ENCODE data around the gene OMA1.

OMA1 gene

DNA sequence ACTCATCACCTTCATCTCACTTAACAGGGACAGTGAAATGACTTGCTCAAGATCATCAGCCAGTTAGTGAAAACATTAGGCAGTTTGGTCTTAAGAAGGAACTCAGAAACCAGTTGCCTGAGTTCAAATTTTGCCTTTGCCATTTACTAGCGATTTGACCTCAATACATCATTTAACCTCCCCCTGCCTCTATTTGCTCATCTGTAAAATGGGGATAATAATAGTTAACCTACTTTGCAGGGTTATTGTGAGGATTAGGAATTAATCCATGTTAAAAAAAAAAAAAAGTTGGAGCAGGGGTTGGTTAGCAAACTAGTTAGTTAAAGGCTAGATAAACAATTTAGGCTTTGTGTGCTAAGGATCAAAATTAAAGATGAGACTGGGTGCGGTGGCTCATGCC lies 41.1 kb upstream of the OMA1 start:
- no peak overlapping the region for H2AFZ ChIP-seq (ENCODE audit: low read length)
- no peak for DNase-seq
- H3K9ac ChIP-seq (ENCODE audit: low read length) = no peak overlapping the region
- no peaks in the 10 kb centered on the region for H3K9me2 ChIP-seq (replicated peaks; ENCODE audit: insufficient read depth, low read length)
- H3K9me3 ChIP-seq (replicated peaks; ENCODE audit: insufficient read depth, low read length) = no peaks in the 10 kb centered on the region
- no peaks in the 10 kb centered on the region for H3K79me2 ChIP-seq (ENCODE audit: low read length)
- no peak overlapping the region for H3K4me2 ChIP-seq (ENCODE audit: low read depth, low read length)
- H3K4me1 ChIP-seq (ENCODE audit: low read length) = peaks cover 12% of the 10 kb centered on the region; the same call in 1 of the 2 replicates
- no peaks in the 10 kb centered on the region for H3F3A ChIP-seq (ENCODE audit: insufficient read depth, low read length)
- H3K27me3 ChIP-seq (replicated peaks; ENCODE audit: insufficient read depth, low read length) = no peaks in the 10 kb centered on the region
- no peak overlapping the region for H3K27ac ChIP-seq (ENCODE audit: low read length)
- H4K20me1 ChIP-seq (ENCODE audit: insufficient read depth, low read length) = no peaks in the 10 kb centered on the region
- TF ChIP-seq EZH2 (optimal IDR thresholded peaks at IDR 0.05; ENCODE audit: low read depth, low read length) = no peak
- H3K36me3 ChIP-seq (replicated peaks; ENCODE audit: insufficient read depth, low read length) = no peaks in the 10 kb centered on the region
- H3K4me3 ChIP-seq (ENCODE audit: low read length) = no peak overlapping the region

DNA sequence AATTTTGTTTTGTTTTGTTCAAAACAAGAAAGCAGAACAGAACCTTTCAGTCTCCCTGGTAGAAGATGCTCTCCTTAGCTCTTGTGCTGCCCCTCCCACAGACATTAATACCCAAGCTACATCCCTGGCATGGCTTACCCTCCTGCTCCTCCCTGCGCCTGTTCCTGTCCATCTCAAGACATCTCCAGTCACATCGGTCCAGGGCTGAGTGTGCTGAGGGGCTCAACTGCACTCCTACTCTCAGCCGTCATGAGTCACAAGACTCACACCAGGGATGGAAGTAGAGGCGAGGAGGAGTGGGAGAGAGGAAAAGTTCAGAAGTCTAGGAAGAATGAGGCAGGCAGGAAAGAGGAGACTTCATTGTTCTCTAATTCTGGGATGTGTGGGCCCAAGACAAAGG lies 39.7 kb upstream of the OMA1 start:
- no peak overlapping the region for H3K27ac ChIP-seq (ENCODE audit: low read length)
- H3K4me2 ChIP-seq (ENCODE audit: low read depth, low read length) = no peak overlapping the region
- no peak overlapping the region for H3K9ac ChIP-seq (ENCODE audit: low read length)
- no peaks in the 10 kb centered on the region for H3K9me3 ChIP-seq (replicated peaks; ENCODE audit: insufficient read depth, low read length)
- H3K27me3 ChIP-seq (replicated peaks; ENCODE audit: insufficient read depth, low read length) = no peaks in the 10 kb centered on the region
- H3K79me2 ChIP-seq (ENCODE audit: low read length) = no peaks in the 10 kb centered on the region
- H3K4me1 ChIP-seq (ENCODE audit: low read length) = peaks cover 12% of the 10 kb centered on the region; the same call in 1 of the 2 replicates
- no peaks in the 10 kb centered on the region for H3K36me3 ChIP-seq (replicated peaks; ENCODE audit: insufficient read depth, low read length)
- DNase-seq = no peak
- no peak overlapping the region for H3K4me3 ChIP-seq (ENCODE audit: low read length)
- H4K20me1 ChIP-seq (ENCODE audit: insufficient read depth, low read length) = no peaks in the 10 kb centered on the region
- H3K9me2 ChIP-seq (replicated peaks; ENCODE audit: insufficient read depth, low read length) = no peaks in the 10 kb centered on the region
- no peaks in the 10 kb centered on the region for H3F3A ChIP-seq (ENCODE audit: insufficient read depth, low read length)
- no peak overlapping the region for H2AFZ ChIP-seq (ENCODE audit: low read length)
- TF ChIP-seq EZH2phosphoT487 (IDR thresholded peaks at IDR 0.05; ENCODE audit: low read length) (no peak), EZH2 (optimal IDR thresholded peaks at IDR 0.05; ENCODE audit: low read depth, low read length) (no peak)
- TF ChIP-seq, protein P1, sequence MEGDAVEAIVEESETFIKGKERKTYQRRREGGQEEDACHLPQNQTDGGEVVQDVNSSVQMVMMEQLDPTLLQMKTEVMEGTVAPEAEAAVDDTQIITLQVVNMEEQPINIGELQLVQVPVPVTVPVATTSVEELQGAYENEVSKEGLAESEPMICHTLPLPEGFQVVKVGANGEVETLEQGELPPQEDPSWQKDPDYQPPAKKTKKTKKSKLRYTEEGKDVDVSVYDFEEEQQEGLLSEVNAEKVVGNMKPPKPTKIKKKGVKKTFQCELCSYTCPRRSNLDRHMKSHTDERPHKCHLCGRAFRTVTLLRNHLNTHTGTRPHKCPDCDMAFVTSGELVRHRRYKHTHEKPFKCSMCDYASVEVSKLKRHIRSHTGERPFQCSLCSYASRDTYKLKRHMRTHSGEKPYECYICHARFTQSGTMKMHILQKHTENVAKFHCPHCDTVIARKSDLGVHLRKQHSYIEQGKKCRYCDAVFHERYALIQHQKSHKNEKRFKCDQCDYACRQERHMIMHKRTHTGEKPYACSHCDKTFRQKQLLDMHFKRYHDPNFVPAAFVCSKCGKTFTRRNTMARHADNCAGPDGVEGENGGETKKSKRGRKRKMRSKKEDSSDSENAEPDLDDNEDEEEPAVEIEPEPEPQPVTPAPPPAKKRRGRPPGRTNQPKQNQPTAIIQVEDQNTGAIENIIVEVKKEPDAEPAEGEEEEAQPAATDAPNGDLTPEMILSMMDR (IDR thresholded peaks at IDR 0.05; ENCODE audit: low read length) = no peak

DNA sequence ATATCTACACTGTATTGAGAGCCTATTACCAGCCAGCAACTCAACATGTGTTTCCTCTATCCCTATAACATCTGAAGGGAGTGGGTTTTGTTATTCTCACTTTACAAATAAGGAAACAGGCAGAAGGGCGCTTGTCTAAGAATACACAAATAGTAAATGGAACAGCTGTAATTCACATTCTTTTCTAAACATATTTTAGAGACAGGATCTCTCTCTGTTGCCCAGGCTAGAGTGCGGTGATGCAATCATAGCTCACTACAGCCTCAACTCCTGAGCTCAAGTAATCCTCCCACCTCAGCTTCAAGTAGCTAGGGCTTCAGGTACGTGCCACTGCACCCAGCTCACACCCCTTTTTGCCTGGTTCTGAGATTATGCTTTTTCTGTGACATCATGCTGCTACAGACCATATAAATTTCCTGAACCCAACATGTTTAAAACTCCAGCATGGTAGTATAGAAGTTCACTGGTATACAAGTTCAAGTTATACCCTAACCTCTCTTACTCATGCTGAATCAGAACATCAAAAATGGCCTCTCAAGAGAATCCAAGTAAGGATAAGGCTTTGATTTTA lies 39.1 kb upstream of the OMA1 start:
- H2AFZ ChIP-seq (ENCODE audit: low read length) = no peak overlapping the region
- DNase-seq = no peak
- H3K4me1 ChIP-seq (ENCODE audit: low read length) = peaks cover 12% of the 10 kb centered on the region; the same call in 1 of the 2 replicates
- no peak overlapping the region for H3K27ac ChIP-seq (ENCODE audit: low read length)
- no peaks in the 10 kb centered on the region for H3K9me2 ChIP-seq (replicated peaks; ENCODE audit: insufficient read depth, low read length)
- H4K20me1 ChIP-seq (ENCODE audit: insufficient read depth, low read length) = no peaks in the 10 kb centered on the region
- no peak overlapping the region for H3K4me3 ChIP-seq (ENCODE audit: low read length)
- H3F3A ChIP-seq (ENCODE audit: insufficient read depth, low read length) = no peaks in the 10 kb centered on the region
- no peaks in the 10 kb centered on the region for H3K9me3 ChIP-seq (replicated peaks; ENCODE audit: insufficient read depth, low read length)
- TF ChIP-seq EZH2phosphoT487 (IDR thresholded peaks at IDR 0.05; ENCODE audit: low read length) (no peak), EZH2 (optimal IDR thresholded peaks at IDR 0.05; ENCODE audit: low read depth, low read length) (no peak)
- TF ChIP-seq, protein P1 (IDR thresholded peaks at IDR 0.05; ENCODE audit: low read length) = no peak
- H3K36me3 ChIP-seq (replicated peaks; ENCODE audit: insufficient read depth, low read length) = no peaks in the 10 kb centered on the region
- no peaks in the 10 kb centered on the region for H3K27me3 ChIP-seq (replicated peaks; ENCODE audit: insufficient read depth, low read length)
- no peaks in the 10 kb centered on the region for H3K79me2 ChIP-seq (ENCODE audit: low read length)
- H3K9ac ChIP-seq (ENCODE audit: low read length) = no peak overlapping the region
- no peak overlapping the region for H3K4me2 ChIP-seq (ENCODE audit: low read depth, low read length)

DNA sequence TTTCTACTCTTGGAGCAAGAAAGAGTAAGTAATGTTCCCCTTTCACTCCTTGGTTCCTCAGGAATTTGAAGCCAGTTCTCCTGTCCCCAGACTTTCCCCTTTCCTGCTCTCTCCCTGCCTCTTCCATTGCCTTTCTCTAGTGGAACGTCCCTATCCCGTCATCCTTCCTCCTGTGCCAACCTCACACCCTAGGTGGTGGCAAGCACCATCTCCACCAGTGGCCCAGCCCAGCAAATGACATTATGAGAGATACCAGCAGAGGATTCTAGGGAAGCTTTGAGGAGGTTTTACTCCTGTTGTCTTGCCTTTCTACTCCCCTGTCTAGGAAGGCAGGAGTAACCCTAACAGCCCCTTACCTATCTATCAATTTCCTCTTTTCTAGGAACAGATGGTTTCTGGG lies 38.6 kb upstream of the OMA1 start:
- Histone ChIP-seq H3K36me3 (replicated peaks; ENCODE audit: insufficient read depth, low read length) (no peaks in the 10 kb centered on the region), H3K9me2 (replicated peaks; ENCODE audit: insufficient read depth, low read length) (no peaks in the 10 kb centered on the region), H3K9ac (ENCODE audit: low read length) (no peak overlapping the region), H3K4me2 (ENCODE audit: low read depth, low read length) (no peak overlapping the region), H3K79me2 (ENCODE audit: low read length) (no peaks in the 10 kb centered on the region), H3K27me3 (replicated peaks; ENCODE audit: insufficient read depth, low read length) (no peaks in the 10 kb centered on the region), H3K4me1 (ENCODE audit: low read length) (peaks cover 12% of the 10 kb centered on the region; the same call in 1 of the 2 replicates), H3K4me3 (ENCODE audit: low read length) (no peak overlapping the region), H3K27ac (ENCODE audit: low read length) (no peak overlapping the region), H3K9me3 (replicated peaks; ENCODE audit: insufficient read depth, low read length) (no peaks in the 10 kb centered on the region), H2AFZ (ENCODE audit: low read length) (no peak overlapping the region), H3F3A (ENCODE audit: insufficient read depth, low read length) (no peaks in the 10 kb centered on the region), H4K20me1 (ENCODE audit: insufficient read depth, low read length) (no peaks in the 10 kb centered on the region)
- no peak for TF ChIP-seq EZH2phosphoT487 (IDR thresholded peaks at IDR 0.05; ENCODE audit: low read length)
- TF ChIP-seq, protein P1 (IDR thresholded peaks at IDR 0.05; ENCODE audit: low read length) = no peak
- no peak for TF ChIP-seq EZH2 (optimal IDR thresholded peaks at IDR 0.05; ENCODE audit: low read depth, low read length)
- no peak for DNase-seq
